Measurements from ENCODE around the gene LIN37. TPM values are rescaled to one million over a fixed set of nuclear protein-coding genes. Genes with fewer than 3 reads are reported as not detected.

The LIN37 gene
- total and polyA plus RNA-seq, 4 donors, result 2.6 to 7.0 (median 6.1) TPM

DNA sequence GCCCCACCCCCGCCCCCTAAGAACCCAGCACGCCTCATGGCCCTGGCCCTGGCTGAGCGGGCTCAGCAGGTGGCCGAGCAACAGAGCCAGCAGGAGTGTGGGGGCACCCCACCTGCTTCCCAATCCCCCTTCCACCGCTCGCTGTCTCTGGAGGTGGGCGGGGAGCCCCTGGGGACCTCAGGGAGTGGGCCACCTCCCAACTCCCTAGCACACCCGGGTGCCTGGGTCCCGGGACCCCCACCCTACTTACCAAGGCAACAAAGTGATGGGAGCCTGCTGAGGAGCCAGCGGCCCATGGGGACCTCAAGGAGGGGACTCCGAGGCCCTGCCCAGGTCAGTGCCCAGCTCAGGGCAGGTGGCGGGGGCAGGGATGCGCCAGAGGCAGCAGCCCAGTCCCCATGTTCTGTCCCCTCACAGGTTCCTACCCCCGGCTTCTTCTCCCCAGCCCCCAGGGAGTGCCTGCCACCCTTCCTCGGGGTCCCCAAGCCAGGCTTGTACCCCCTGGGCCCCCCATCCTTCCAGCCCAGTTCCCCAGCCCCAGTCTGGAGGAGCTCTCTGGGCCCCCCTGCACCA lies 38.9 kb downstream of the LIN37 start (continued):
- TF ChIP-seq, protein P1, sequence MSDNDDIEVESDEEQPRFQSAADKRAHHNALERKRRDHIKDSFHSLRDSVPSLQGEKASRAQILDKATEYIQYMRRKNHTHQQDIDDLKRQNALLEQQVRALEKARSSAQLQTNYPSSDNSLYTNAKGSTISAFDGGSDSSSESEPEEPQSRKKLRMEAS (IDR thresholded peaks at IDR 0.05), result no peak

DNA sequence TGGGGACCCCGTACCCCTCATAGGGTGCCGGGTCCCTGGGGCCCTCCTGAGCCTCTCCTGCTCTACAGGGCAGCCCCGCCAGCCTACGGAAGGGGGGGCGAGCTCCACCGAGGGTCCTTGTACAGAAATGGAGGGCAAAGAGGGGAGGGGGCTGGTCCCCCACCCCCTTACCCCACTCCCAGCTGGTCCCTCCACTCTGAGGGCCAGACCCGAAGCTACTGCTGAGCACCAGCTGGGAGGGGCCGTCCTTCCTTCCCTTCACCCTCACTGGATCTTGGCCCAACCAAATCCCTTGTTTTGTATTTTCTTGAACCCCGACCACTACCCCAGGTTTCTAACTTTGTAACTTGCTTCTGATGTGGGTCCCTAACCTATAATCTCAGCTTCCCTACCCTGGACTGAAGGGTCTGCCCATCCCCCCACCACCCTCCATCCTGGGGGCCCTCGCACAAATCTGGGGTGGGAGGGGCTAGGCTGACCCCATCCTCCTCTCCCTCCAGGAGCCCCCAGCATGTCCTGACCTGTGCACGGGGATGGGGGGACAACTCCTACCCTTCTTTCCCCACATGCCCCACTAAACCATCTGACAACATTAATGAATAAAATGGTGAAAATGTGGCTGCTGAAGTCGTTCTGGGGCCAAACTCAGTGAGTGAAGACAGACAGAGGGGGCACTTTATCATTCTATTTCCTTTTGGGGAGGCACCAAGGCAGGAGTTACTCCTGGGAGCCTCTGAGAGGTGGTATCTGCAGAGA lies 40.0 kb downstream of the LIN37 start:
- no peak for DNase-seq (ENCODE audit: low spot score)
- Histone ChIP-seq H3K9ac (ENCODE audit: low read depth in 1 of 2, low read length in 2 of 2) (no peak overlapping the region), H3K27me3 (ENCODE audit: control insufficient read depth in 4 of 4, insufficient read depth in 4 of 4, low read length in 3 of 4) (no peaks in the 10 kb centered on the region), H3K36me3 (ENCODE audit: control insufficient read depth in 4 of 4, insufficient read depth in 3 of 4, low read depth in 1 of 4, low read length in 3 of 4) (no peaks in the 10 kb centered on the region), H3K4me3 (ENCODE audit: low read depth in 1 of 3, low read length in 3 of 3) (no peak overlapping the region), H3K9me3 (ENCODE audit: control insufficient read depth in 4 of 4, low read length in 3 of 4) (no peaks in the 10 kb centered on the region), H3K4me1 (ENCODE audit: control insufficient read depth in 4 of 4, insufficient read depth in 4 of 4, low read length in 3 of 4) (no peaks in the 10 kb centered on the region), H3K27ac (ENCODE audit: low read depth in 1 of 2, low read length in 2 of 2) (no peak overlapping the region)
- WGBS, result 91% methylated on average over 12 of the region's 12 CpGs
- TF ChIP-seq TAF1 (conservative IDR thresholded peaks at IDR 0.05) (no peak), SP1 (IDR thresholded peaks at IDR 0.05) (no peak), HNF4A (conservative IDR thresholded peaks at IDR 0.05) (no peak), CTCF (IDR thresholded peaks at IDR 0.05; ENCODE audit: low read depth, low read length, missing input control) (no peak), JUND (IDR thresholded peaks at IDR 0.05) (no peak), NR2F2 (IDR thresholded peaks at IDR 0.05) (no peak), RAD21 (IDR thresholded peaks at IDR 0.05) (no peak), ZBTB33 (IDR thresholded peaks at IDR 0.05) (no peak), EGR1 (IDR thresholded peaks at IDR 0.05; ENCODE audit: low read depth in 2 of 2) (no peak), FOXA1 (IDR thresholded peaks at IDR 0.05) (no peak), HNF4G (IDR thresholded peaks at IDR 0.05) (no peak), ATF3 (IDR thresholded peaks at IDR 0.05) (no peak), FOXA2 (IDR thresholded peaks at IDR 0.05) (no peak), YY1 (IDR thresholded peaks at IDR 0.05) (no peak), GABPA (IDR thresholded peaks at IDR 0.05 in 1 of 2, conservative IDR thresholded peaks at IDR 0.05 in 1 of 2) (no peak), RXRA (IDR thresholded peaks at IDR 0.05) (no peak)
- TF ChIP-seq, protein P1 (IDR thresholded peaks at IDR 0.05), result no peak
- TF ChIP-seq, protein P2, sequence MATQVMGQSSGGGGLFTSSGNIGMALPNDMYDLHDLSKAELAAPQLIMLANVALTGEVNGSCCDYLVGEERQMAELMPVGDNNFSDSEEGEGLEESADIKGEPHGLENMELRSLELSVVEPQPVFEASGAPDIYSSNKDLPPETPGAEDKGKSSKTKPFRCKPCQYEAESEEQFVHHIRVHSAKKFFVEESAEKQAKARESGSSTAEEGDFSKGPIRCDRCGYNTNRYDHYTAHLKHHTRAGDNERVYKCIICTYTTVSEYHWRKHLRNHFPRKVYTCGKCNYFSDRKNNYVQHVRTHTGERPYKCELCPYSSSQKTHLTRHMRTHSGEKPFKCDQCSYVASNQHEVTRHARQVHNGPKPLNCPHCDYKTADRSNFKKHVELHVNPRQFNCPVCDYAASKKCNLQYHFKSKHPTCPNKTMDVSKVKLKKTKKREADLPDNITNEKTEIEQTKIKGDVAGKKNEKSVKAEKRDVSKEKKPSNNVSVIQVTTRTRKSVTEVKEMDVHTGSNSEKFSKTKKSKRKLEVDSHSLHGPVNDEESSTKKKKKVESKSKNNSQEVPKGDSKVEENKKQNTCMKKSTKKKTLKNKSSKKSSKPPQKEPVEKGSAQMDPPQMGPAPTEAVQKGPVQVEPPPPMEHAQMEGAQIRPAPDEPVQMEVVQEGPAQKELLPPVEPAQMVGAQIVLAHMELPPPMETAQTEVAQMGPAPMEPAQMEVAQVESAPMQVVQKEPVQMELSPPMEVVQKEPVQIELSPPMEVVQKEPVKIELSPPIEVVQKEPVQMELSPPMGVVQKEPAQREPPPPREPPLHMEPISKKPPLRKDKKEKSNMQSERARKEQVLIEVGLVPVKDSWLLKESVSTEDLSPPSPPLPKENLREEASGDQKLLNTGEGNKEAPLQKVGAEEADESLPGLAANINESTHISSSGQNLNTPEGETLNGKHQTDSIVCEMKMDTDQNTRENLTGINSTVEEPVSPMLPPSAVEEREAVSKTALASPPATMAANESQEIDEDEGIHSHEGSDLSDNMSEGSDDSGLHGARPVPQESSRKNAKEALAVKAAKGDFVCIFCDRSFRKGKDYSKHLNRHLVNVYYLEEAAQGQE (IDR thresholded peaks at IDR 0.05), result no peak

Data from liver (tissue), 9 donors.